SH-SY5Y (cell line): Measurements from ENCODE around the gene PNPLA2.

Experiments used
- GATA2 ChIP-seq: IDR thresholded peaks from 2 replicates; pipeline ENCODE4 v1.6.1; 2011; ENCODE audit warnings: mild to moderate bottlenecking, low read depth, low read length
- GATA3 ChIP-seq: IDR thresholded peaks from 2 replicates; pipeline ENCODE4 v1.6.1; 2011; ENCODE audit warnings: low read depth, mild to moderate bottlenecking, low read length, moderate library complexity

PNPLA2 gene

GRCh38 chr11:813072-813455, 5.7 kb upstream of the PNPLA2 start:
- TF ChIP-seq GATA3 (no peak), GATA2 (no peak)

- TF ChIP-seq GATA2 (no peak), GATA3 (no peak)
Measured at GRCh38 chr11:813456-814096, 5.1 kb upstream of the PNPLA2 start.

GRCh38 chr11:815675-816432, 2.9 kb upstream of the PNPLA2 start:
- no peak for TF ChIP-seq GATA3
- TF ChIP-seq GATA2 = no peak

GRCh38 chr11:816433-816779, 2.3 kb upstream of the PNPLA2 start:
- no peak for TF ChIP-seq GATA2
- TF ChIP-seq GATA3 = no peak

GRCh38 chr11:819129-819931, 616 bp downstream of the PNPLA2 start:
- TF ChIP-seq GATA3 (no peak), GATA2 (no peak)

- no peak for TF ChIP-seq GATA2
- no peak for TF ChIP-seq GATA3
Measured at GRCh38 chr11:819943-820649, 1.4 kb downstream of the PNPLA2 start.

GRCh38 chr11:820655-821511, 2.2 kb downstream of the PNPLA2 start:
- TF ChIP-seq GATA3 (no peak), GATA2 (no peak)

GRCh38 chr11:821512-822371, 3.0 kb downstream of the PNPLA2 start:
- TF ChIP-seq GATA2 (no peak), GATA3 (no peak)

GRCh38 chr11:823441-824291, 5.0 kb downstream of the PNPLA2 start:
- TF ChIP-seq GATA2 = no peak
- no peak for TF ChIP-seq GATA3

GRCh38 chr11:824292-824880, 5.7 kb downstream of the PNPLA2 start:
- TF ChIP-seq GATA3 (no peak), GATA2 (no peak)

- TF ChIP-seq GATA2 = no peak
- no peak for TF ChIP-seq GATA3
Measured at GRCh38 chr11:824942-825341, 6.2 kb downstream of the PNPLA2 start.
